Measurements from ENCODE around the gene F5.
A peak's percentile ranks its signal among the peaks of the same experiment; 100 is the strongest.

Gene F5

GRCh38 chr1:169473347-169473746 is 112.9 kb downstream of the F5 start:
- DNase-seq, result no peak

- DNase-seq, result no peak
These were observed 113.5 kb downstream of the F5 start for GRCh38 chr1:169472738-169473137.

DNA sequence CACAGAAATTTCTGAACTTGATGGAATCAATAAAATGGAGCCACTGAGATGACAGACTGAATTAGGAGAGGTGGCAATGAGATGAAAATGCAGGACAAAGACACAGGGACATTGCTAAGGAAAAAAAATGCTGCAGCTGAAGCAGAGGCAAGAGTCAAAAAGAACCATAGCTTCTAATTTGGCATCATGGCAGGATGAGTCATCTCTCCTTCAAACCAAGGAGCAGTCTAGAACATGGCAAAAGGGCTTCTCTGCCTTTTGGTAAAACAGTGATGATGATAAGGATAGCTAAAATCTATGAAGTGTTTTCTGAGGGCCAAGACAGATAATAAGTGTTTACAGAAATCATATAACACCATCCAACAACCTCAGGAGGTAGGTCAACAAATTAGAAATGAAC is 117.3 kb downstream of the F5 start:
- no peak for DNase-seq

DNA sequence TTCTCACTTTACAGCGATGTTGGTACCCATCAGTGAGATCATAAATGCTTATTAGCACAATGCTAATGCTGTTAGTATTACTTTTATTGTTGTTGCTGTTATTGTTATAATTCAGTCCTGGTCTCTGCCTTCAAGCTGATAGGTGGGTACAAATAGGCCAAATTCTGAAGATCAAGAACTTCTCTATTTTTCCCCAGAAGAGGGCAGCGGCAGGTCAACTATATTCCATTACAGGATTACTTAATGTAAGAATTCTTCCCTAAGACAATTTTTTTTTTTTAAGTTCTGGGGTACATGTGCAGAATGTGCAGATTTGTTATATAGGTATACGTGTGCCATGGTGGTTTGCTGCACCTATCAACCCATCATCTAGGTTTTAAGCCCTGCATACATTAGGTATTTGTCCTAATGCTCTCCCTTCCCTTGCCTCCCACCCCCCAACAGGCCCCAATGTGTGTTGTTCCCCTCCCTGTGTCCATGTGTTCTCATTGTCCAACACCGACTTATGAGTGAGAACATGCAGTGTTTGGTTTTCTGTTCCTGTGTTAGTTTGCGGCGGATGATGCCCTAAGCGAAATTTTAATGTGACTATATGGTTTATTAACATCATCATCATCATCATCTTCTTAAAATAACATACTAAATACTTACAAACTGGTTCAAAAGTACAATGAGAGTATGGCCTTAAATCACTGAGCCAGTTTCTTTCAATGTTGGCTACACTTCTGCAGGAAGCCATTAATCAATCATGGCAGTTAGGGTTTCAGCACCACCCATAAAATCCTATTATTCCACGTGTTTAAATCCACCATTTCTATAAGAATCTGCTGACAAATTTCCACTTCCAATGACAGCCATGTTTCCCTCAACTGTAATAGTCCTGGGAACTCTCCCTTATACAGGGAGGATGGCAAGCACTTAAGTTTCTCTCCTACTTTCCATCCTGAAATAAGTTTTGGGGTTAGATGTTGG is 119.7 kb downstream of the F5 start:
- peak; percentile 13 to 15 for DNase-seq

DNA sequence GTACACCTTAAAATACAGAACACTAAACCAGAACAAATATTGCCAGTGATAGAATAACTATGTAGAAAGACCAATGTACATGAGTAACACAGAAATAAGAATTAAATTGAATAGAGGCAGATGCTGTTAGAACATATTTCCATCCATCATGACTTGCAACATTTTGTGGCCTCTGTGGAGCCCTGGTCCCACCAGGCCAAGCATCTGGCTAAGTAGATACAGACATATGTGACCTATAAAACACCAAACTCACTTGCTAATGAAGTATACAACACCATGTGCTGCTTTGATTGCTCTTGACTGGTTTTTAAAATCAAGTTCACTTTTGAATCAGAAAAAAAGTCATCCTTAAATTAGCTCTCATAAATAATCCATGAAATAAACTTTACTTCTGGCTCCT is 121.0 kb downstream of the F5 start:
- DNase-seq, result no peak

Measured in SHP77 (cell line).